MCF 10A (cell line): ENCODE data around the gene ELMO1. TPM values are rescaled to one million over a fixed set of nuclear protein-coding genes. Genes with fewer than 3 reads are reported as not detected.

Experiments used
- BruUV-seq: library from RNA; stranded (reverse); fragments of 400-500 nt; replicated peaks from 2 replicates; lab custom pipeline; 2021; lab: Mats Ljungman, UMichigan
- CTCF ChIA-PET: fragments of 300-600 bp; sonication (Branson Sonifier 250); formaldehyde crosslinking; extraction: SDS; loops from one replicate; lab custom pipeline; 2021; ENCODE audit warnings: antibody characterized with exemption, inconsistent platforms; lab: Yijun Ruan, JAX
- POLR2A ChIA-PET: fragments of 300-600, 350-650 bp; sonication (Branson Sonifier 250); formaldehyde crosslinking; extraction: SDS; loops from one replicate; lab custom pipeline; 2020; ENCODE audit warnings: antibody characterized with exemption, inconsistent platforms; lab: Yijun Ruan, JAX
- DNase-seq: peaks from one replicate; pipeline ENCODE4 v3.0.0-alpha.2; 2018; ENCODE audit not compliant: unreplicated experiment
- H3K27ac Mint-ChIP-seq: one replicate; pipeline ENCODE4 v1.8.0; 2022; ENCODE audit warnings: mild to moderate bottlenecking, low read depth, mixed read lengths; ENCODE audit not compliant: unreplicated experiment
- H3K27me3 Mint-ChIP-seq: one replicate; pipeline ENCODE4 v1.8.0; 2022; ENCODE audit warnings: mixed read lengths; ENCODE audit not compliant: insufficient read depth, unreplicated experiment
- H3K36me3 Mint-ChIP-seq: one replicate; pipeline ENCODE4 v1.8.0; 2022; ENCODE audit warnings: mild to moderate bottlenecking, moderate library complexity, mixed read lengths; ENCODE audit not compliant: insufficient read depth, unreplicated experiment
- H3K4me1 Mint-ChIP-seq: one replicate; pipeline ENCODE4 v1.8.0; 2022; ENCODE audit warnings: mixed read lengths; ENCODE audit not compliant: insufficient read depth, unreplicated experiment
- H3K4me3 Mint-ChIP-seq: one replicate; pipeline ENCODE4 v1.8.0; 2022; ENCODE audit warnings: mild to moderate bottlenecking, moderate library complexity, mixed read lengths; ENCODE audit not compliant: unreplicated experiment
- H3K9me3 Mint-ChIP-seq: one replicate; pipeline ENCODE4 v1.8.0; 2022; ENCODE audit warnings: mixed read lengths; ENCODE audit not compliant: unreplicated experiment
- CTCF ChIP-seq: fragments of 200-600 bp; IDR thresholded peaks from one replicate; pipeline ENCODE4 v1.8.0; 2022; ENCODE audit warnings: antibody characterized with exemption, mild to moderate bottlenecking; ENCODE audit not compliant: unreplicated experiment
- intact Hi-C: fragments of 100-400 bp; cut with micrococcal nuclease; formaldehyde crosslinking; loops from 2 replicates; pipeline ENCODE4 v1.14.1; 2022
- total RNA-seq: library from RNA; stranded (reverse); gene quantifications from 2 replicates; pipeline ENCODE4 v1.2.3, GENCODE V29; 2022

Gene ELMO1
- total RNA-seq, 1 experiment from 2014 or later: 0.30 TPM

- ChIA-PET CTCF (no interaction called here), POLR2A (interaction anchor here (0.5 kb wide), 1 partner anchor 149 kb away, joined by 4 read pairs; no protein-coding TSS in a partner anchor)
- H3K4me1 Mint-ChIP-seq: peaks cover 12% of the 10 kb centered on the region
- H3K27me3 Mint-ChIP-seq: peaks cover 13% of the 10 kb centered on the region
- peaks cover 11% of the 10 kb centered on the region for H3K9me3 Mint-ChIP-seq
- no peak overlapping the region for H3K4me3 Mint-ChIP-seq
- no peak overlapping the region for H3K27ac Mint-ChIP-seq
- no peaks in the 10 kb centered on the region for H3K36me3 Mint-ChIP-seq
- no peak for DNase-seq
- BruUV-seq: no TSS peak
- intact Hi-C loops: no loop called here
- no peak for TF ChIP-seq CTCF
These were observed 379.3 kb downstream of the ELMO1 start for GRCh38 chr7:37069336-37069735.

GRCh38 chr7:37068902-37069301 is 379.8 kb downstream of the ELMO1 start:
- no peak for DNase-seq
- no TSS peak for BruUV-seq
- Mint-ChIP-seq H3K27me3 (peaks cover 13% of the 10 kb centered on the region), H3K4me3 (no peak overlapping the region), H3K4me1 (peaks cover 12% of the 10 kb centered on the region), H3K27ac (no peak overlapping the region), H3K36me3 (no peaks in the 10 kb centered on the region), H3K9me3 (peaks cover 11% of the 10 kb centered on the region)
- no peak for TF ChIP-seq CTCF
- ChIA-PET CTCF (no interaction called here), POLR2A (no interaction called here)
- intact Hi-C loops: no loop called here

GRCh38 chr7:37068038-37068437 is 380.6 kb downstream of the ELMO1 start:
- DNase-seq: no peak
- H3K4me1 Mint-ChIP-seq: peaks cover 12% of the 10 kb centered on the region
- H3K27ac Mint-ChIP-seq: no peak overlapping the region
- H3K36me3 Mint-ChIP-seq: no peaks in the 10 kb centered on the region
- peaks cover 13% of the 10 kb centered on the region for H3K27me3 Mint-ChIP-seq
- peaks cover 11% of the 10 kb centered on the region for H3K9me3 Mint-ChIP-seq
- intact Hi-C loops: no loop called here
- POLR2A ChIA-PET: interaction anchor here (0.8 kb wide), 1 partner anchor 15 kb away, joined by 3 read pairs; no protein-coding TSS in a partner anchor
- CTCF ChIA-PET: no interaction called here
- TF ChIP-seq CTCF: no peak
- no TSS peak for BruUV-seq
- H3K4me3 Mint-ChIP-seq: no peak overlapping the region

- ChIA-PET CTCF (no interaction called here), POLR2A (interaction anchor here (0.7 to 2.4 kb wide), 2 partner anchors 30 to 44 kb away, joined by 3 to 8 read pairs; no protein-coding TSS in a partner anchor)
- TF ChIP-seq CTCF: no peak
- DNase-seq: peak; percentile 8
- Mint-ChIP-seq H3K27ac (peak overlapping the region; percentile 54), H3K27me3 (peaks cover 11% of the 10 kb centered on the region), H3K4me1 (peaks cover 12% of the 10 kb centered on the region), H3K9me3 (peaks cover 11% of the 10 kb centered on the region), H3K4me3 (peak overlapping the region; percentile 4), H3K36me3 (no peaks in the 10 kb centered on the region)
- no TSS peak for BruUV-seq
- intact Hi-C loops: no loop called here
These were observed 382.8 kb downstream of the ELMO1 start for GRCh38 chr7:37065779-37066271.
